C1 segment of cervical spinal cord (tissue), 14 donors: ENCODE data around the gene CEP83.

ENCODE experiments used
- DNase-seq, 14 donors: peaks; one replicate each; lab custom pipeline; 2025; lab: John Stamatoyannopoulos, UW

CEP83 gene

DNA sequence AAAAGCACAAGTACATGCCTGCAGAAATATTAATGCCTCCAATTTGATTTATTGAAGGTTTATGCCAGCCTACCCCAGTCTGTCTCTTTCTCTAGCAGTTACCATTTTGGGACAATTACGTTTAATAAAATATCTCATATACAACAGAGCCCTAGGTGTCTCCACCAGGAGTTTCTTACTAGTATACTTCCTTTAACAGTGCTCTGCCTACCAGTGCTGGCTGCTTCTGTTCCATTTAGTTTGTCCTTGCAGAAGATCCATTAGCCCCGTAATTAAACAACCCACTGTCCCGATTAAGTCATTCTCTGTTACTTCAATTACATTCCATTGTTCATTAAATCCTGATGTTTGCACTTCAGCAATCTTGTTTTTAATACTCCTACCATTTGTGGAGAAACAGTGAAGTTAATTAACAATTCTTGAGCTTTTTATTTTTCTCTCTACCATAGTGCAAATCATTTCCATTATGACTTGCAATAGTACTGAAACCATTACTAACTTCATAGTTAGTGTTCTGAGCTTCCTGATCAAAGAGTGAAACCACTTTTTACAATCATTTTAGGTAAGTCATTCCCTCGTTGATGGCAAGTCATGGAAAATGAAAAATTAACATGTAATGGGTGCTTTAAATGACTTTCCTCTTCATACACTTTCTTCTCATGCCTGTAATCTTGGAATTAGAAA lies 190.2 kb downstream of the CEP83 start:
- no peak for DNase-seq

DNA sequence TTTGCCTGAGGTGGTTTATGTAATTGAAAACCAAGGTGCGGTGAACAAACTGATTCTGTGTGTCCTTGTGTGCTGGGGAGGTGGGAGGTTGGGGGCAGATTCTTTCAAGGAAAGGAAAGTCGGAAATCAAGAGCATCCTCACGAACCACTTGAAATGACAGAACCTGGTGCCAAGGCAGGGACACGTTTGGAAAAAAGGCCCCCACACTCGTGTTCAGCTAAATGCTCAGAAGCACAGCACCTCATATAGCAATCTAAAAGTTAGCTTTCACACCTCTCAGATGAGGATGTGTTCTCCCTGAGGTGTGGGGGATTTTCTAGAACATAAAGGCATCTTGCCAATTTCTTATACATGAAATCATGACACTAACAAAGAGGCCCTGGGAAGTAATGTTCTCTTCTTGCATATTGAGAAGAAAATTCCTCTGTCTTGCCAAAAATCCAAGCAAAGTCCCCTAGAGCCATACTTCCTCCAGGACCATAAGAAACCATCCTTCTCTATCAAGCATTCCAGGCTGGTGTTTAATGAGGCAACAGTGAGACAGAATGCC lies 191.7 kb downstream of the CEP83 start:
- no peak for DNase-seq

DNA sequence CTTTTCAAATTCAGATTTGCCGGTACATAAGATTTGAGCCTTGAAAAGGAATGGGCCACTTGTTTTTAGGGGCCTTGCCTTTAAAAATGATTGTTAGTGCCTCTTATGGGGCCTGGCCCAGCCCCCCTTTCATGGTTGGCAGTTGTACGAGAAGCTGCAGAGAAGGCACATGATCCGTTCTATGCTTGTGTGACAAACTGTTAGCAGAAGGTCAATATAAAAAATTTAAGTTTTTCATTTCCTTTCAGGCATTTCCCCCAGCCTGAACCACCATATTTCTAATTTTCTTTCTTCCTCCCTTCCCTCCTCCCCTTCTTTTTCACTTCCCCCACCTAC lies 192.2 kb downstream of the CEP83 start:
- no peak for DNase-seq

DNA sequence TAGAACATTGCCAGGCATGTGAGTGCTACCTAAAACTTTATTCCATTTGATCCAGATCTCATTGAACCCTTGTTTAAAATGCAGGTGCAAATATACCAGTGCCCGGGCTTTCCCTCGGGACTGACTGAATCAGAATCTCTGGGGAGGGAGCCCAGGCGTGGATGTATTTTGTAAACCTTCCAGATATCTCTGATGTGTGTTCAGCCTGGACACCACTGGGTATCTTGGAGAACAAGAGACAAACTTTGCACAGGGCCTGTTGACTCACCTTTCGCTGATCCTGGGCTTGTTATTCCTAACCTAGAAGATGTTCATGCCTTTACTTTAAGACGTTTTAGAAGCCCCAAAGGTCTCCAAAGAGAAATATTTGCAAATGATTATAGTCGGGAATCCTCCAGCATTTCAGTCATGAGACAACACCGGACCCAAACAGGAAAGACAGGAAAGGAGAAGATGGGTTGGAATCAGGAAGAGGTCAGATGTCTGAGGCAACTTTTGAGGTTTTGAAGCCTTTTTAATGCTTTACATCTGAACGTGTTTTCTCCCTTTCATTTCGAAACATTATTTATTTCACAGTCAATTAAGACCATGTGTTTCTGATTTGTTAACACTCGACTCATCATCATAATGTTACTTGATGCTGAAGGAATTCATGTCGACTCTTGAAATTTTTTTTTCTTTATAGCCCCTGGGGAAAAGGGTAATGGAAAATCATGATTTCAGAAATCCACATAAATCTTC lies 192.7 kb downstream of the CEP83 start:
- DNase-seq, result no peak

DNA sequence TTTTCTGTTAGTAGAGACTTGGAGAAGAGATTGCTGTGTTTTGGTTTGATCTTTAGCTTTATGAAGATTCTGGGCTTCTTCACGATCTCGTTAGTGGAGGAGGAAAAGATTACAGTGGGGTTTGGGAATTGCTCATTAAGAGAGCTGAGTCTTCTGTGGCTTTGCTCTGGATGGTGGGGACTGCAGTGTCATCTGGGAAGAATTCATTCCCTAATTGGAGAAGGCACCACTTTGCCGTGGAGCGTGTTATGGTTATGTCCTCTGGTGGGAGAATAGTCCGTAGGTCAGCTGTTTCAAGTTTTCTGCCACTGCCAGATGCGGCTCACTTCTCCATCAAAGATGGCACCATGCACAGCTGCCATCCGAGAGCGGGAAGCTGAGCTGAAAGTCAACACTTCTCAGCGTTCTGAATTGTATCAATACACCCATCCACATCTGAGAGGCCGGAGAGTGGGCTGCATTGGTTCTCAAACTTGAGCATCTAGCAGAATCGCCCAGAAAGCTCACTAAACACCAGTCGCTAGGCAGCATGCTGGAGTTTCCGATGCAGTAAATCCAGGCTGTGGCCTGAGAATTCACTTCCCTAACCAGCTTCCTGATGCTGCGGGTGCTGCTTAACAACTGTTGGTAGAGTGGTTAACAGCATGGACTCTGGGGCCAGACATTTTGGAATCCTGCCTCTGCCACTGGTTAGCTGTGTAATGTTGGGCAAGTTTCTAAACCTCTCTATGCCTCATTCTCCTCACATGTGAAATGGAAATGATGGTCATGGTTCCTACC lies 193.5 kb downstream of the CEP83 start:
- DNase-seq, result no peak

DNA sequence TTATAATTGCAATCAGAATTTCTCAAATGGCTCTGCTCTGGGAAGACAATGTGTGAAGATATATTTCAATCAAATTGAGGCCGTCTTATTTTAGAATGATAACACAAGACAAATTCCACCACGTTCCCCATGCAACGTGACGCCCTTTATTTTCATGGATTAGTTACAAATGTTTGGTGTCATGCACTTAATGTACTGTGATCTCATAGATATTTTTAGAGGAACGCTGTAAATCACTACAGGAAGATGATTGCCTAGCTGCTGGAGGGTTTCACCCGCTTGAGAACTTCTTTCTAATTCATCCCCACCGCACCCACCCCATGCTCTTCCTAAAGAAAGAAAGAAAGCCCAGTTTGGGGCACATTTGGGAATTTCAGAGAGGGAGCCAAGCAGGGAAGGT lies 194.1 kb downstream of the CEP83 start:
- DNase-seq, result no peak

DNA sequence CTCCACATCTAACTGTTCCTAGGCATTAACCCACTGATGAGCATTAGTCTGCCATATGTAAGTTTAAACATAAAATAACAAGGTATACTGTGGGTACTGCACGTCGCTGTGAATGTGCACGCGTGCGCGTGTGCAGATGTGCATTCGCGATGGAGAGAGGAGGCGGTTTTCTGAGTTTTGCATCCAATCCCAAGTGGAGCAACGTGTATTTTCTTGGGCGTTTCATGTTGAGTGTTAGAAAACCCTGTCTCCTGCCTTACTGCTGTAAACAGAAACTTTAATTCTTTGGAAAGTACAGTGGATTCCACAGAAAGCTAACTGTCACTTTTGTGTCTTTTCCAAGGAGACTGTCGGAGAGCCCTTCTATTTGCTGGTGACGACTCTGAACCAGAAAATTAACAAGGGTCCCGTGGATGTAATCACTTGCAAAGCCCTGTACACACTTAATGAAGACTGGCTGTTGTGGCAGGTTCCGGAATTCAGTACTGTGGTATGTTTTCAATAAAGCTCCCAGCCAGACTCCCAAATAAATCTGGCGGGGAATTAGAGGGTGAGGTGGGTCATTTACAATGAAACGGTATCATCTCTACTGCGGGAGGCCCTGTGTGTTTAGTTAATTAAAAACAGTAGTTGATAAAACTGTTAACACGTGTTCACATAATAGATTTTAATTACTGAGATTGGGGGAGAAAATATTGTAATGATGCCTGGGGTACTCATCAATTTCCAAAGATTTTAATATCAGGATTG lies 194.8 kb downstream of the CEP83 start:
- no peak for DNase-seq

DNA sequence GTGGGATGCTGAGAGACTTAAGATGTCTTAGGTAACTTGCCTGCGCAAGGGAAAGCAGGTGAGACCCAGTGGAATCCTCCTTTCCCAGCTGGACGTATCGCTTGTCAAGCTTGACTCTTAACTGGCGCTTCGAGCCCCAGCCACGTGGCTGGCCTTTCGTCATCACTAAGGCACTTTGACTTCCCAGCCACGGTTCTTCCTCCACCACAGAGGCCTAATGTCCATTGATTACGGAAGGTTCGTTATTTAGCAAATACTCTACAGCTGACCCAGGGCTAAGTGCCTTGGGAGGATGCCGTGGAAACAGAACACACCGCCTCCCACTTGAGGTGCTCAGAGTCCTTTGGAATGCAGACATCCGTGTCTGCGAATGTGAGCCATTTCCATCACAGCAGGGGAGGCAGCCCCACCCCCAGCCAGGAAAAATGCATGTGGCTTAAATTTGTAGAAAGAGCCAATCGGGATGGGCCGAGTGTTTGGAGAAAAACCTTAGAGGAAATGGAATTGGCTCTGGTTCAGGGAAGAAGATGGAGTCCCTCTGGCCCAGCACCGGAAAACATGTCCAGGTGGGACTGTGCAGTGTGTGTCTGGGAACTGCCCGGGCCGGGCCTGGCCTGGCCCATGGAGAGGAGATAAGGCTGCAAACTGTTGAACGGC lies 195.6 kb downstream of the CEP83 start:
- peak in 1 of 14 donors; percentile 17 for DNase-seq

DNA sequence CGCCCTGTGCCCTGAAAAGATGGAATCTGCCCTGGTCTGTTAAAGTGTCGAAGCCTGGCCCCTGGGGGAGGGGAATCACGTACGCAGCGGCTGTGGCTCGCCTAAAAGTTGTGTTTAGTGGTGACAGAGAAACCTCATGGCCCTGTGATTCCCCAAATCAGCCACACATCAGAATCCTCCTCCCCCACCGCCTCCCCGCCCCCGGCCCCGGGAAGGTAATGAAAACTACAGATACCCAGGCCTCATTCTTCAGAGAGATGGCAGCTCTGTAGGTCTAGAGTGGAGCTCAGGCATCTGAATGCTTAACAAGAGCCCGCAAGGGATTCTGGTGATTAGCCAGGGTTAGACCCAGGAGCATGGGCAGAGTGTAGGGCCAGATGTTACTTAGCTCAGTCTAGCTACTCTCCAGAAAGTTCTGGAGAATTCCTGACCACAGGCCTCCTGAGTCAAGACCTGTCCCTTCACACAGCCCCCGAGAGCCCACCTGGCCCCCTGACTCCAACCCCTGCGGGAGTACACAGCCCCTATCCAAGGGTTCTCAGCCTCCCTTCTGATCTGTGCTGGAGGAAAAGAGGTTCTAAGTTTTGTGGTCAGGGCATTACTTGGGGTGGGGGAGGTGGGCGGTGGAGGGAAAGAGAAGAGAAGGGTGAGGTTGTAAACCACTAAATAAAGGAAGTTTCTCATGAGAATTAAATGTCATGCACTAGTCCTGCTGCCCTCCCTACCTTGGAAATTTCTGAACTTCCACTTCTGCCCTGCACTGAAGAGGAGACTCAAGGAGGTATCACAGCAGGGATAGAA lies 196.5 kb downstream of the CEP83 start:
- peak in 3 of 14 donors; percentile 32 to 39 (median 33) for DNase-seq

DNA sequence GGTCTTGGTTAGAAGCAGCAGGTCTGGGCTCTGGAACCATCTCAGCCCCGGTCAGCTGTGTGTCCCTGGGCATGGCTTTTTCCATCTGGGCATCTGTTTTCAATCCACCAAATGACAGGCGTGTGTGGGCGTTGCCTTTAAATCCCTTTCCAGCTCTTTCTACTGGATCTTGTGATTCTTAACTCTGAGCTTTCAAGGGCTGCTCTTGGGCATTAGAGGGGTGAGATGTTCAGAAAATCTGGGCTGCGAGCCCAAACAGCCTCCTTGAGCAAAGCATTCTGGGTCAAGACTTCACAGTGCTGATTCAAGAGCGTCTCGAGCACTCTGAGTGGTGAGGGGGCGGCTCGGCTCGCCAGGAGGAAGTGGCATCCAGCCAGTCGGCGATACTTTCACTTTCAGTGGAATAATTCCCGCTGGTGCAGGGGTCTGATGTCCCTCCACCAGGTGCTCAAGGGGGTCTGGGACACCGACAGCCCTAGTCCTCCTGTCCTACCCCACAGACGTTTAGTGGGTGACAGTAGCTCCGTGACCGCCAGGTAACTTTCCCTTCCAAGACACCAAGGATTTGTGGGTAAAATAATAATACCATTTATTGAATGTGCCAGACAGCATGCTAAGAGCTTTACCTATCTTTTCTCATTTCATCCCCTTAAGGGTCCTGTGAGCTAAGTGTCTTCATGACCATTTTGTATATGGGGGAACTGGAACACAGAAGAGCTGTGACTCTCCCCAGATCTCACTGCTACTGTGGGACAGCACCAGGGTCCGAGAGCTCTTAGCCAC lies 197.2 kb downstream of the CEP83 start:
- peak in 13 of 14 donors; percentile 20 to 77 (median 70) for DNase-seq

DNA sequence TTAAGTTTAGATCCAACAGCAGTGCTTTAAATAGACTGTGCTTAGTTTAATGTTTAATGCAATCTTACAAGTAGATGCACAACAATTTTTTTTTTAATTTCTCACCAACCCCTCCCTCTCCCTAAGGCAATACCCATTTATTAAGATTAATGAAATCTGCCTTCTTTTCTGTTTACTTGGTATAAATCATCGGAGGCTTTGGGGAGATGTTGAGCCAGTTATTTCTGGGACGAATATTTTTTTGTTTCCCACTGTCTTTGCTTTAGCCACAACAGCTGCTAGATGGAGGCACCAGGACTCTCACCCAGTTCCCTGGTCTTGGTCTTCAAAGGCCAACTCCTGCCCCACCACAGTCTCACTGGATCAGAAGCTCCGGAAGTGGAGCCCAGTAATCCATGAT lies 197.9 kb downstream of the CEP83 start:
- DNase-seq, result no peak

DNA sequence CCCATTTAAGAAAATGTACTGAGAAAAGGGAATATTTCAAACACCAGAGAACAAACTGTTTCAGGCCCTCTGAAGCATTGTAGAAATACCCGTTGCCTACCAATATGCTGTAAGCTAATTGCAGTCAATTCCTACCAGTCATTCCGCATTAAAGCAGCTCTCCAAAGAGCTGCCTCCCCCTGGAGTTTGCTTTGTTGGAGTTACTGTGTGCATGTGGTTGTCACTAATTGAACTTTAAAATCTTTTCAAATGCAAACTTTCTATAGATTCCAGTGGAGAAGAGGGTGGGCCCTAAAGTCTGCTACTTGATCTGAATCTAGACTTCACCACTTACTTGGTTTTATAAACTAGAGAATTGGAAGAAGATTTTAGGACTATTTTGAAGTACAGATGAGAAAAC lies 198.5 kb downstream of the CEP83 start:
- DNase-seq, result no peak

DNA sequence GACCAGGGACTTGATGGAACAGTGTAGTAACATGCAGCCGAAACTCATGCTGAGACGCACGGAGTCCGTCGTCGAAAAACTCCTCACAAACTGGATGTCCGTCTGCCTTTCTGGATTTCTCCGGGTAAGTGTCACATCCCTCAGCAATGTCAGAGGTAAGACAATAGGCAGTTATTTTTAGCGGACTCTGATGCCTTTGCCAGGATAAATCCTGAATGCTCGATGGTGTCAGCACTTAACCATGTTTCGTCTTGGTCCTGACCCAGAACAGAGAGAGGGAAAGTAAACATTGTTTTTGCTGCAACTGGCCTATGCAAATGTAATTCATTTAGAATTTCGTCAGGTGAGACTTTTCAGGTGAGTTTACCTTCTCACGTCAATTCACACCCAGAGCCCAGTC lies 198.9 kb downstream of the CEP83 start:
- no peak for DNase-seq

DNA sequence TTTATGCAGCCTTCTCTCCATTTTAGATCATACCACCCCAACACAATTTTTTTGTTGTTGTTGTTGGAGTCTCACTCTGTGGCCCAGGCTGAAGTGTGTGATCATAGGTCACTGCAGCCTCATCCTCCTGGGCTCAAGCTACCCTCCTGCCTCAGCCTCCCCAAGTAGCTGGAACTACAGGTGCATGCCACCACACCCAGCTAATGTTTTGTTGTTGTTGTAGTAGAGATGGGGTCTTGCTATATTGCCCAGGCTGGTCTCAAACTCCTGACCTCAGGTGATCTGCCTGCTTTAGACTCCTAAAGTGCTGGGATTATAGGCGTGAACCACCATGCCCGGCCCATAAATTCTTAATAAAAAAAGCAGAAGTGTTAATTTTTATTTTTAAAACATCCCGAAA lies 199.7 kb downstream of the CEP83 start:
- no peak for DNase-seq

DNA sequence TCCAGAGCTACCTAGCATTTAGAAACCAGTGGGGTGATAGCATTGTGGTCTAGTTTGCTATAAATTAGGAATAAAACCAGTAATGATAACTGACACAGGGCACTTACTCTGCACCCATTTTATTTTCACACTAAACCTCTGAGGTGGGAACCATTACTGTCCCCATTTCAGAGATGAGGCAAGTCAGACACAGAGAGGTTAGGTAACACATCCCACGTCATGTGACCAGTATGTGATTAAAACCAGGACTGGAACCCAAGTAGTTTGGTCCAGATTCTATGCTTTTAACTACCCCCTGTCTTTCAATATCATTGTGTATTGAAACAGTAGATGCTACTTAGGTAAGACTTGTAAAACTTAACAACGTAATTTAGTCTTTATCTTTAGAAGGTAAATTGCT lies 201.1 kb downstream of the CEP83 start:
- no peak for DNase-seq
